Type B pancreatic cell (in vitro differentiated cells): Measurements from ENCODE around the gene RNF31. TPM values are rescaled to one million over a fixed set of nuclear protein-coding genes. Genes with fewer than 3 reads are reported as not detected.

Experiments
- DNase-seq: peaks from one replicate; pipeline ENCODE4 v3.0.0; 2021; ENCODE audit warnings: mixed read lengths; ENCODE audit not compliant: unreplicated experiment; ENCODE audit errors: extremely low spot score
- H3K27ac Mint-ChIP-seq: 2 replicates; pipeline ENCODE4 v1.8.0; 2021; ENCODE audit warnings: mild to moderate bottlenecking, mixed read lengths
- H3K27me3 Mint-ChIP-seq: 2 replicates; pipeline ENCODE4 v1.8.0; 2021; ENCODE audit warnings: mixed read lengths
- H3K36me3 Mint-ChIP-seq: 2 replicates; pipeline ENCODE4 v1.8.0; 2021; ENCODE audit warnings: mixed read lengths
- H3K4me1 Mint-ChIP-seq: one replicate; pipeline ENCODE4 v1.8.0; 2021; ENCODE audit warnings: mixed read lengths; ENCODE audit not compliant: unreplicated experiment
- H3K4me3 Mint-ChIP-seq: 2 replicates; pipeline ENCODE4 v1.8.0; 2021; ENCODE audit warnings: mild to moderate bottlenecking, mixed read lengths
- H3K9me3 Mint-ChIP-seq: 2 replicates; pipeline ENCODE4 v1.8.0; 2021; ENCODE audit warnings: mixed read lengths
- CTCF ChIP-seq: fragments of 200-600 bp; sonication (generic); conservative IDR thresholded peaks from 2 replicates; pipeline ENCODE4 v1.5.0; 2021; ENCODE audit warnings: antibody characterized with exemption, mild to moderate bottlenecking
- total RNA-seq: library from RNA; stranded (reverse); gene quantifications from 2 replicates; pipeline ENCODE4 v1.2.1, GENCODE V29; 2021; ENCODE audit warnings: low replicate concordance

Gene RNF31
- total RNA-seq, 1 donor from 2014 or later: 78.4 TPM

GRCh38 chr14:24177041-24177825 is 29.9 kb downstream of the RNF31 start:
- Mint-ChIP-seq H3K9me3 (no peaks in the 10 kb centered on the region), H3K27ac (no peak overlapping the region), H3K36me3 (peaks cover 10% of the 10 kb centered on the region), H3K27me3 (no peaks in the 10 kb centered on the region), H3K4me3 (no peak overlapping the region), H3K4me1 (peaks cover 21% of the 10 kb centered on the region)
- TF ChIP-seq CTCF: no peak
- no peak for DNase-seq

- H3K36me3 Mint-ChIP-seq: peaks cover 10% of the 10 kb centered on the region
These were observed 30.6 kb downstream of the RNF31 start for GRCh38 chr14:24177891-24178290.

GRCh38 chr14:24178399-24179178 is 31.3 kb downstream of the RNF31 start:
- peak overlapping the region; percentile 46 for H3K27ac Mint-ChIP-seq

More at GRCh38 chr14:24177891-24178290, 30.6 kb downstream of the RNF31 start:
- DNase-seq: no peak
- H3K4me1 Mint-ChIP-seq: peaks cover 20% of the 10 kb centered on the region
- no peak overlapping the region for H3K27ac Mint-ChIP-seq
- H3K4me3 Mint-ChIP-seq: no peak overlapping the region
- TF ChIP-seq CTCF: no peak
- no peaks in the 10 kb centered on the region for H3K9me3 Mint-ChIP-seq
- no peaks in the 10 kb centered on the region for H3K27me3 Mint-ChIP-seq

GRCh38 chr14:24179294-24179960 is 32.1 kb downstream of the RNF31 start:
- Mint-ChIP-seq H3K4me3 (peak overlapping the region; percentile 35), H3K36me3 (peaks cover 10% of the 10 kb centered on the region), H3K27me3 (no peaks in the 10 kb centered on the region), H3K27ac (peak overlapping the region; percentile 87), H3K9me3 (no peaks in the 10 kb centered on the region), H3K4me1 (peaks cover 13% of the 10 kb centered on the region)
- no peak for DNase-seq
- TF ChIP-seq CTCF: no peak

More at GRCh38 chr14:24178399-24179178, 31.3 kb downstream of the RNF31 start:
- Mint-ChIP-seq H3K4me3 (no peak overlapping the region), H3K27me3 (no peaks in the 10 kb centered on the region), H3K36me3 (peaks cover 10% of the 10 kb centered on the region), H3K9me3 (no peaks in the 10 kb centered on the region), H3K4me1 (peaks cover 13% of the 10 kb centered on the region)
- TF ChIP-seq CTCF: no peak
- DNase-seq: no peak

- Mint-ChIP-seq H3K27ac (peak overlapping the region; percentile 87), H3K36me3 (peaks cover 4% of the 10 kb centered on the region), H3K27me3 (no peaks in the 10 kb centered on the region), H3K4me3 (peak overlapping the region; percentile 35), H3K4me1 (peaks cover 9% of the 10 kb centered on the region), H3K9me3 (no peaks in the 10 kb centered on the region)
- no peak for DNase-seq
- TF ChIP-seq CTCF: no peak
These were observed 32.9 kb downstream of the RNF31 start for GRCh38 chr14:24179961-24180796.
